ENCODE data around the gene SSH3. TPM values are rescaled to one million over a fixed set of nuclear protein-coding genes. Genes with fewer than 3 reads are reported as not detected.

Gene SSH3
- total and polyA plus RNA-seq, 4 experiments from 2014 or later = 0.79 to 26.3 (median 14.5) TPM

GRCh38 chr11:67280341-67280787 is 23.0 kb upstream of the SSH3 start:
- DNase-seq = peak in 1 of 5 donors; percentile 31
- peaks cover 40 to 60% of the 10 kb centered on the region in 2 donors for H3K36me3 Mint-ChIP-seq
- ChIA-PET POLR2A (ENCODE audit: partially characterized antibody) (interaction anchor here (0.6 to 21.8 kb wide), 6 partner anchors 6 to 1558 kb away, joined by 3 to 1163 read pairs (median 34); partner anchors contain the start of genes ANKRD13D, GRK2 and SSH3), CTCF (ENCODE audit: partially characterized antibody) (interaction anchor here (0.7 to 1.5 kb wide), 3 partner anchors 9 to 37 kb away, joined by 3 to 4 read pairs (median 4); no protein-coding TSS in a partner anchor)
- Histone ChIP-seq H3K27ac (ENCODE audit: low read depth, low read length) (peak overlapping the region; percentile 95), H3K9me3 (ENCODE audit: control insufficient read depth in 1 of 2, low read length in 2 of 2) (no peaks in the 10 kb centered on the region), H3K4me3 (ENCODE audit: low read length in 2 of 2) (no peak overlapping the region), H3K4me1 (ENCODE audit: insufficient read depth, low read length) (peaks cover 89% of the 10 kb centered on the region), H3K27me3 (ENCODE audit: insufficient read depth, low read length) (no peaks in the 10 kb centered on the region), H3K36me3 (ENCODE audit: insufficient read depth, low read length) (peaks cover 79% of the 10 kb centered on the region)
- H3K27me3 Mint-ChIP-seq = no peaks in the 10 kb centered on the region
- H3K4me3 Mint-ChIP-seq = peak overlapping the region in 5 of 8 donors; percentile 7 to 30 (median 13)
- H3K4me1 Mint-ChIP-seq = peaks cover 27 to 86% (median 42%) of the 10 kb centered on the region in 4 donors
- H3K9me3 Mint-ChIP-seq = no peaks in the 10 kb centered on the region
- intact Hi-C loops (cut with micrococcal nuclease) = no loop called here
- peak overlapping the region; percentile 63 to 97 (median 91) for H3K27ac Mint-ChIP-seq

DNA sequence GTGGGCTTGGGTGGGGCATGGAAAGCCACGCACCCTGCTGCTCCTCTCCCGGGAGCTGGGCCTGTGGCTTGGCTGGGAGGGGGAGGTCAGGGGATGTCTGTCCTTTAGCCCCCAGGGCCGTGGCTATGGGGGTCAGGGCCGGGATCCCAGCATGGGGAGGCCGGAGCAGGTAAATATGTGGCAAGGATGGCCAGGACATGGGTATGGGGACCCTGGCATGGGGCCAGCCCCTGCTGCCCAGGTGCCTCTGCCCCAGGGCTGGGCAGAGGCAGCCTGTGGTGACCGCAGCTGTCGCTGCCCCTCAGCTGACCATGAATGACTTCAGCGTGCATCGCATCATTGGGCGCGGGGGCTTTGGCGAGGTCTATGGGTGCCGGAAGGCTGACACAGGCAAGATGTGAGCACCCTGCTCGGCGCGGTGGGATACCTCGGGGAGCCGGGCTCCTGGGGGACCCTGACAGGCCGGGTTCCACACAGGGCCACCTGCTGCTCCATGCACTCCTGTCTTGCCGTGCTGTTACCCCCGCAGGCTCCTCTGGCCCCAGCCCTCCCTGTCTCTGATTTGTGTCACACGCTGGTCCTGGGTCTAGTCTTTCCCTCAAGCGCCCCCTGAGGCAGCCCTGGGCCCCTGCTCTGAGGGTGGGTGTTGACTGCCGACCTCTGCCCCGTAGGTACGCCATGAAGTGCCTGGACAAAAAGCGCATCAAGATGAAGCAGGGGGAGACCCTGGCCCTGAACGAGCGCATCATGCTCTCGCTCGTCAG is 22.4 kb upstream of the SSH3 start:
- Mint-ChIP-seq H3K9me3 (no peaks in the 10 kb centered on the region), H3K36me3 (peaks cover 40 to 57% of the 10 kb centered on the region in 2 donors), H3K4me3 (no peak overlapping the region), H3K27ac (peak overlapping the region in 2 of 7 donors; percentile 93 to 97), H3K4me1 (peaks cover 22 to 85% (median 36%) of the 10 kb centered on the region in 4 donors), H3K27me3 (no peaks in the 10 kb centered on the region)
- DNase-seq = no peak
- ChIA-PET CTCF (ENCODE audit: partially characterized antibody) (interaction anchor here (0.7 to 1.5 kb wide), 3 partner anchors 10 to 37 kb away, joined by 3 to 4 read pairs (median 4); no protein-coding TSS in a partner anchor), POLR2A (ENCODE audit: partially characterized antibody) (interaction anchor here (0.6 to 21.8 kb wide), 5 partner anchors 5 to 1558 kb away, joined by 3 to 1163 read pairs (median 63); partner anchors contain the start of genes ANKRD13D, GRK2 and SSH3)
- intact Hi-C loops (cut with micrococcal nuclease) = no loop called here
- peaks cover 89% of the 10 kb centered on the region for H3K4me1 ChIP-seq (ENCODE audit: insufficient read depth, low read length)
- no peaks in the 10 kb centered on the region for H3K9me3 ChIP-seq (ENCODE audit: control insufficient read depth in 1 of 2, low read length in 2 of 2)
- H3K27me3 ChIP-seq (ENCODE audit: insufficient read depth, low read length) = no peaks in the 10 kb centered on the region
- no peak overlapping the region for H3K4me3 ChIP-seq (ENCODE audit: low read length in 2 of 2)
- H3K27ac ChIP-seq (ENCODE audit: low read depth, low read length) = peak overlapping the region; percentile 95
- peaks cover 81% of the 10 kb centered on the region for H3K36me3 ChIP-seq (ENCODE audit: insufficient read depth, low read length)

DNA sequence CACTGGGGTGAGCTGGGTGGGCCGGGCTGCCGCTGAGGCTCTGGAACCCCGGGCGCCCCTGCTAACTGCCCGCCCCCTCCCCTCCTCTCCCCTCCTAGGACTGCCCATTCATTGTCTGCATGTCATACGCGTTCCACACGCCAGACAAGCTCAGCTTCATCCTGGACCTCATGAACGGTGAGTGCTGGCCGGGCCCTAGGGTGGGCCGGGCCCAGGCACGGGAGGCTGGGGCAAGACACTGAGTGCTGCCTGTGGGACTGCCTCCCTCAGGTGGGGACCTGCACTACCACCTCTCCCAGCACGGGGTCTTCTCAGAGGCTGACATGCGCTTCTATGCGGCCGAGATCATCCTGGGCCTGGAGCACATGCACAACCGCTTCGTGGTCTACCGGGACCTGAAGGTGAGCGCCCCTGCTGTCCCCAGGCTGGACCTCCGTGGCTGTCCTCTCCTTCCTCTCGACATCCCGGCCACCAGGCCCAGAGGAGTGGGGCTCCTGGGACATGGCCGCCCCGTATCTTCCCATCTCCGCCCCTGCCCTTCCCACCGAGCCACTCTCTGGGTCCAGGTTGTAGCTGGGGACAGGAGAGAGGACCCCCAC is 21.7 kb upstream of the SSH3 start:
- no peaks in the 10 kb centered on the region for H3K27me3 Mint-ChIP-seq
- Histone ChIP-seq H3K4me3 (ENCODE audit: low read length in 2 of 2) (no peak overlapping the region), H3K36me3 (ENCODE audit: insufficient read depth, low read length) (peaks cover 82% of the 10 kb centered on the region), H3K9me3 (ENCODE audit: control insufficient read depth in 1 of 2, low read length in 2 of 2) (no peaks in the 10 kb centered on the region), H3K27me3 (ENCODE audit: insufficient read depth, low read length) (no peaks in the 10 kb centered on the region), H3K4me1 (ENCODE audit: insufficient read depth, low read length) (peaks cover 89% of the 10 kb centered on the region), H3K27ac (ENCODE audit: low read depth, low read length) (peak overlapping the region; percentile 16)
- POLR2A ChIA-PET (ENCODE audit: partially characterized antibody) = interaction anchor here (3.0 to 21.8 kb wide), 2 partner anchors 9 to 22 kb away, joined by 20 to 1163 read pairs; partner anchors contain the start of genes GRK2 and SSH3
- H3K4me3 Mint-ChIP-seq = no peak overlapping the region
- intact Hi-C loops (cut with micrococcal nuclease) = no loop called here
- CTCF ChIA-PET (ENCODE audit: partially characterized antibody) = interaction anchor here (0.7 to 1.5 kb wide), 2 partner anchors 10 to 36 kb away, joined by 3 to 4 read pairs; no protein-coding TSS in a partner anchor
- H3K4me1 Mint-ChIP-seq = peaks cover 18 to 85% (median 34%) of the 10 kb centered on the region in 4 donors
- H3K27ac Mint-ChIP-seq = peak overlapping the region in 3 of 7 donors; percentile 22 to 78 (median 63)
- no peaks in the 10 kb centered on the region for H3K9me3 Mint-ChIP-seq
- DNase-seq = no peak
- H3K36me3 Mint-ChIP-seq = peaks cover 38 to 54% of the 10 kb centered on the region in 2 donors

DNA sequence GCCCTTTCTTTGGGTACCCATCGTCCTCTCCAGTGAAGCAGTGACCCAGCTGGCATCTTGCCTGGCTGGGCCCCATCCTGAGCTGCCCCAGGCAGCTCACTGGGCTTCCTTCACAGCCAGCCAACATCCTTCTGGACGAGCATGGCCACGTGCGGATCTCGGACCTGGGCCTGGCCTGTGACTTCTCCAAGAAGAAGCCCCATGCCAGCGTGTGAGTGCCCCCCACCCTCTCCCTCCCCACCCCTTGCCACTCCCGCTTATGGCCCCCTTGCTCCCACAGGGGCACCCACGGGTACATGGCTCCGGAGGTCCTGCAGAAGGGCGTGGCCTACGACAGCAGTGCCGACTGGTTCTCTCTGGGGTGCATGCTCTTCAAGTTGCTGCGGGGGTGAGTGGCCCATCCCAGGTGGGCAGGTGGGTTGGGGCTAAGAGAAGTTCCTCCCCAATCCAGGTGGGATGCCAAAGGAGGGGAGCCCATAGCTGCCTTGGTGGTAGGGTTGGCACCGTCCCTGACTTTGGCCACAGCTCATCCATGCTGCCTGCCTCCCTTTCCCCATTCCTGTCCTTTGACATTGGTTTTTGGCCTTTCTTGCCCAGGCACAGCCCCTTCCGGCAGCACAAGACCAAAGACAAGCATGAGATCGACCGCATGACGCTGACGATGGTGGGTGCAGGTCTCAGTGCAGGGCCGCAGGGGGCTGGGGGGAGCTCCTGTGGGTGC is 21.0 kb upstream of the SSH3 start:
- H3K4me3 Mint-ChIP-seq = peak overlapping the region in 2 of 8 donors; percentile 32 to 52
- Histone ChIP-seq H3K27ac (ENCODE audit: low read depth, low read length) (peak overlapping the region; percentile 16), H3K27me3 (ENCODE audit: insufficient read depth, low read length) (no peaks in the 10 kb centered on the region), H3K36me3 (ENCODE audit: insufficient read depth, low read length) (peaks cover 82% of the 10 kb centered on the region), H3K9me3 (ENCODE audit: control insufficient read depth in 1 of 2, low read length in 2 of 2) (no peaks in the 10 kb centered on the region), H3K4me3 (ENCODE audit: low read length in 2 of 2) (no peak overlapping the region), H3K4me1 (ENCODE audit: insufficient read depth, low read length) (peaks cover 89% of the 10 kb centered on the region)
- no peaks in the 10 kb centered on the region for H3K9me3 Mint-ChIP-seq
- peak in 1 of 5 donors; percentile 25 for DNase-seq
- peak overlapping the region in 6 of 7 donors; percentile 32 to 85 (median 84) for H3K27ac Mint-ChIP-seq
- ChIA-PET CTCF (ENCODE audit: partially characterized antibody) (interaction anchor here (0.7 to 1.2 kb wide), 3 partner anchors 11 to 35 kb away, joined by 3 to 6 read pairs (median 3); no protein-coding TSS in a partner anchor), POLR2A (ENCODE audit: partially characterized antibody) (interaction anchor here (0.9 to 21.8 kb wide), 6 partner anchors 10 to 41 kb away, joined by 3 to 1163 read pairs (median 6); partner anchors contain the start of genes GRK2 and SSH3)
- H3K36me3 Mint-ChIP-seq = peaks cover 37 to 56% of the 10 kb centered on the region in 2 donors
- intact Hi-C loops (cut with micrococcal nuclease) = no loop called here
- no peaks in the 10 kb centered on the region for H3K27me3 Mint-ChIP-seq
- peaks cover 22 to 85% (median 36%) of the 10 kb centered on the region in 4 donors for H3K4me1 Mint-ChIP-seq

GRCh38 chr11:67282876-67283371 is 20.4 kb upstream of the SSH3 start:
- DNase-seq = peak in 1 of 5 donors; percentile 20
- H3K27me3 ChIP-seq (ENCODE audit: insufficient read depth, low read length) = no peaks in the 10 kb centered on the region
- no peak overlapping the region for H3K4me3 ChIP-seq (ENCODE audit: low read length in 2 of 2)
- H3K9me3 Mint-ChIP-seq = no peaks in the 10 kb centered on the region
- peaks cover 79% of the 10 kb centered on the region for H3K36me3 ChIP-seq (ENCODE audit: insufficient read depth, low read length)
- H3K4me3 Mint-ChIP-seq = no peak overlapping the region
- H3K36me3 Mint-ChIP-seq = peaks cover 34 to 57% of the 10 kb centered on the region in 2 donors
- no peaks in the 10 kb centered on the region for H3K27me3 Mint-ChIP-seq
- H3K27ac Mint-ChIP-seq = peak overlapping the region in 3 of 7 donors; percentile 56 to 84 (median 63)
- peaks cover 89% of the 10 kb centered on the region for H3K4me1 ChIP-seq (ENCODE audit: insufficient read depth, low read length)
- ChIA-PET POLR2A (ENCODE audit: partially characterized antibody) (interaction anchor here (0.8 to 21.8 kb wide), 9 partner anchors 10 to 118 kb away, joined by 3 to 1163 read pairs (median 5); partner anchors contain the start of genes GRK2 and SSH3), CTCF (ENCODE audit: partially characterized antibody) (interaction anchor here (0.8 to 1.4 kb wide), 4 partner anchors 10 to 20 kb away, joined by 3 to 6 read pairs (median 3); partner anchors contain the start of gene SSH3)
- peak overlapping the region; percentile 16 for H3K27ac ChIP-seq (ENCODE audit: low read depth, low read length)
- intact Hi-C loops (cut with micrococcal nuclease) = no loop called here
- H3K9me3 ChIP-seq (ENCODE audit: control insufficient read depth in 1 of 2, low read length in 2 of 2) = no peaks in the 10 kb centered on the region
- H3K4me1 Mint-ChIP-seq = peaks cover 22 to 85% (median 39%) of the 10 kb centered on the region in 4 donors

DNA sequence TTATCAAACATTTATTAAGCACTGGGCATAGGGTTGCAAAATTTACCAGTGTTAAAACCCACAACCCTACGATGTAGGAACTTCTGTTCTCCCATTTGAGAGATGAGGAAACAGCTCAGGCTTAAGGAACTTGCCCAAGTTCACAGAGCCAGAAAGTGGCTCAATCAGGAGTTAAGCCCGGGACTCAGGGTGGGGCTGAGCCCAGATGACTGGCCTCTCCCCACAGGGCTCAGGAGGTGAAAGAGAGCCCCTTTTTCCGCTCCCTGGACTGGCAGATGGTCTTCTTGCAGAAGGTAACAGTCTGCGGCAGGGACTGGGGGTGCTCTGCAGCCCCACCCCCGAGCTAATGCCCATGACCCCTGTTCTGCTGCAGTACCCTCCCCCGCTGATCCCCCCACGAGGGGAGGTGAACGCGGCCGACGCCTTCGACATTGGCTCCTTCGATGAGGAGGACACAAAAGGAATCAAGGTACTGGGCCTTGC is 19.8 kb upstream of the SSH3 start:
- H3K36me3 Mint-ChIP-seq = peaks cover 34 to 60% of the 10 kb centered on the region in 2 donors
- intact Hi-C loops (cut with micrococcal nuclease) = no loop called here
- peaks cover 86% of the 10 kb centered on the region for H3K4me1 ChIP-seq (ENCODE audit: insufficient read depth, low read length)
- peaks cover 75% of the 10 kb centered on the region for H3K36me3 ChIP-seq (ENCODE audit: insufficient read depth, low read length)
- ChIA-PET CTCF (ENCODE audit: partially characterized antibody) (interaction anchor here (0.8 to 1.4 kb wide), 4 partner anchors 10 to 21 kb away, joined by 3 to 6 read pairs (median 3); partner anchors contain the start of gene SSH3), POLR2A (ENCODE audit: partially characterized antibody) (interaction anchor here (0.8 to 21.8 kb wide), 9 partner anchors 10 to 117 kb away, joined by 3 to 1163 read pairs (median 5); partner anchors contain the start of genes GRK2 and SSH3)
- peak overlapping the region; percentile 16 for H3K27ac ChIP-seq (ENCODE audit: low read depth, low read length)
- H3K27ac Mint-ChIP-seq = peak overlapping the region in 6 of 7 donors; percentile 47 to 87 (median 64)
- H3K9me3 Mint-ChIP-seq = no peaks in the 10 kb centered on the region
- peak in 1 of 5 donors; percentile 33 for DNase-seq
- no peaks in the 10 kb centered on the region for H3K9me3 ChIP-seq (ENCODE audit: control insufficient read depth in 1 of 2, low read length in 2 of 2)
- no peaks in the 10 kb centered on the region for H3K27me3 ChIP-seq (ENCODE audit: insufficient read depth, low read length)
- H3K4me1 Mint-ChIP-seq = peaks cover 23 to 83% (median 39%) of the 10 kb centered on the region in 4 donors
- H3K27me3 Mint-ChIP-seq = no peaks in the 10 kb centered on the region
- no peak overlapping the region for H3K4me3 Mint-ChIP-seq
- no peak overlapping the region for H3K4me3 ChIP-seq (ENCODE audit: low read length in 2 of 2)
